OCI-LY1 (cell line): ENCODE results near the gene COL23A1.

Source experiments
- CTCF ChIP-seq: fragments of 200-600 bp; sonication (generic), shearing (Covaris generic); IDR thresholded peaks from 2 replicates; pipeline ENCODE4 v1.5.1; 2017; ENCODE audit warnings: mild to moderate bottlenecking, antibody characterized with exemption, low read length, moderate library complexity, mixed read lengths
- EZH2 ChIP-seq: fragments of 200-600 bp; sonication (generic), shearing (Covaris generic); IDR thresholded peaks from 2 replicates; pipeline ENCODE4 v1.8.0; 2017; ENCODE audit warnings: borderline replicate concordance, mixed run types, mild to moderate bottlenecking, antibody characterized with exemption, low read length, moderate library complexity, mixed read lengths

- TF ChIP-seq CTCF (no peak), EZH2 (no peak)
Observed at GRCh38 chr5:178429156-178429468, 161.1 kb downstream of the COL23A1 start.
